Stimulated activated CD4-positive, alpha-beta T cell treated with anti-CD3 and anti-CD28 coated beads, Interleukin-4, amount 100 ng/mL, for 48 hours (primary cell): ENCODE results near the gene FSTL1.
A peak's percentile ranks its signal among the peaks of the same experiment; 100 is the strongest.

Experiments
- DNase-seq, 2 donors: peaks; one replicate each; pipeline ENCODE4 v3.0.0-alpha.2; 2020; ENCODE audit warnings: low read depth in 2 of 2

FSTL1 gene

GRCh38 chr3:120355486-120355885 is 95.3 kb downstream of the FSTL1 start:
- DNase-seq = no peak

- no peak for DNase-seq
These were observed 97.3 kb downstream of the FSTL1 start for GRCh38 chr3:120353463-120353862.

GRCh38 chr3:120352017-120352416 is 98.8 kb downstream of the FSTL1 start:
- no peak for DNase-seq

GRCh38 chr3:120350401-120350941 is 100.3 kb downstream of the FSTL1 start:
- no peak for DNase-seq

- DNase-seq = no peak
These were observed 101.0 kb downstream of the FSTL1 start for GRCh38 chr3:120349855-120350125.

GRCh38 chr3:120348991-120349854 is 101.6 kb downstream of the FSTL1 start, which contains the start of gene LRRC58:
Gene LRRC58 (minus strand): TSS chr3:120349354. CDS start chr3:120349243, 111 bp downstream.
- DNase-seq = peak; percentile 78 to 86

GRCh38 chr3:120348065-120348990 is 102.5 kb downstream of the FSTL1 start:
- DNase-seq = peak; percentile 36 to 38

- no peak for DNase-seq
These were observed 106.4 kb downstream of the FSTL1 start for GRCh38 chr3:120344349-120344748.
